GM12865 (cell line): ENCODE data around the gene CCNY.

Source experiments
- DNase-seq: peaks from one replicate; pipeline ENCODE4 v3.0.0; 2010; ENCODE audit warnings: low read depth
- H3K4me3 ChIP-seq: 2 replicates; pipeline ENCODE4 v1.5.1; 2011; ENCODE audit warnings: mild to moderate bottlenecking, low read depth, low read length, control low read depth
- TF ChIP-seq, protein P1 (sequence below): IDR thresholded peaks from 2 replicates; pipeline ENCODE4 v1.5.1; 2011; ENCODE audit warnings: low read length, control low read depth, low read depth, inconsistent platforms; ENCODE audit not compliant: insufficient read depth; ENCODE audit errors: missing control alignments

Gene CCNY

DNA sequence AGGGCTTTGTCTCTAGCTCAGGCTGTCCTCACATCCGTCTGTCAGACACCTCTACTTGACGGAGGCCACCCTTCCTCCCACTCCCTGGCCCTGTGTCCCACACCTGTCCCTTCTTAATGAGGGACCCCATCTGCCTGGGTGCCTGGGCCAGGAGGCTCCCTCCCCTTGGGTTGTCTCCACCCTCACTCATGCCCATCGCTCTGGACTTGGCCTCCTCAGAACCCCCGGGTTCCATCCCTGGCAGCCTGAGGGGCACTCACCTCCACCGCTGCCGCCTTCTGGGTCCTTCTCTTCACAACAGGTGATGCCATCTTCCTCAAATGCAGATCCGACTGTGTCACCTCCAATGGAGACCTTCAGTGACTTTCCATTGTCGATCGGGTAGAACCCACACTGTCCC is 248.6 kb downstream of the CCNY start:
- DNase-seq, result no peak
- H3K4me3 ChIP-seq, result no peak overlapping the region
- TF ChIP-seq, protein P1, sequence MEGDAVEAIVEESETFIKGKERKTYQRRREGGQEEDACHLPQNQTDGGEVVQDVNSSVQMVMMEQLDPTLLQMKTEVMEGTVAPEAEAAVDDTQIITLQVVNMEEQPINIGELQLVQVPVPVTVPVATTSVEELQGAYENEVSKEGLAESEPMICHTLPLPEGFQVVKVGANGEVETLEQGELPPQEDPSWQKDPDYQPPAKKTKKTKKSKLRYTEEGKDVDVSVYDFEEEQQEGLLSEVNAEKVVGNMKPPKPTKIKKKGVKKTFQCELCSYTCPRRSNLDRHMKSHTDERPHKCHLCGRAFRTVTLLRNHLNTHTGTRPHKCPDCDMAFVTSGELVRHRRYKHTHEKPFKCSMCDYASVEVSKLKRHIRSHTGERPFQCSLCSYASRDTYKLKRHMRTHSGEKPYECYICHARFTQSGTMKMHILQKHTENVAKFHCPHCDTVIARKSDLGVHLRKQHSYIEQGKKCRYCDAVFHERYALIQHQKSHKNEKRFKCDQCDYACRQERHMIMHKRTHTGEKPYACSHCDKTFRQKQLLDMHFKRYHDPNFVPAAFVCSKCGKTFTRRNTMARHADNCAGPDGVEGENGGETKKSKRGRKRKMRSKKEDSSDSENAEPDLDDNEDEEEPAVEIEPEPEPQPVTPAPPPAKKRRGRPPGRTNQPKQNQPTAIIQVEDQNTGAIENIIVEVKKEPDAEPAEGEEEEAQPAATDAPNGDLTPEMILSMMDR, result no peak

DNA sequence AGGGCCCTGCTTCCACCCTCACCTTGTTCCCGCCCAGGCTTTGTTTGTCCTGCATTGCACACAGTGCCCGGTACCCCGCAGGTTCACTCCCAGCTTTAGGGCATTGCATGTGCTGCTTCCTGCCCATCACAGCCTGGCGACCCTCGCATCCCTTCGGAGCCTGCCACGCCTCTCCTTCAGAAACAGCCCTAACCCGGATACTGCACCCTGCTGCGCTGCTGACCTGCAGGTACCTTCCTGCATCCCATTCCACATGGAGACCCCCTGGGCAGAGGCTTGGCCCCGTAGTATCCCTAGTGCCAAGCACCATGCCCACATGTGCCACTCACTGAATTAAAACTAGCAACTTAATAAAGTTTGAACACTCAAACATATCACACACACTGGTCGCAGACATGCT is 249.0 kb downstream of the CCNY start:
- no peak for DNase-seq
- TF ChIP-seq, protein P1, result no peak
- no peak overlapping the region for H3K4me3 ChIP-seq

- H3K4me3 ChIP-seq, result no peak overlapping the region
- no peak for DNase-seq
- TF ChIP-seq, protein P1, result no peak
Observed at GRCh38 chr10:35585903-35586535, 249.7 kb downstream of the CCNY start.

- no peak for DNase-seq
- TF ChIP-seq, protein P1, result no peak
- H3K4me3 ChIP-seq, result no peak overlapping the region
Observed at GRCh38 chr10:35588836-35589235, 252.5 kb downstream of the CCNY start.

DNA sequence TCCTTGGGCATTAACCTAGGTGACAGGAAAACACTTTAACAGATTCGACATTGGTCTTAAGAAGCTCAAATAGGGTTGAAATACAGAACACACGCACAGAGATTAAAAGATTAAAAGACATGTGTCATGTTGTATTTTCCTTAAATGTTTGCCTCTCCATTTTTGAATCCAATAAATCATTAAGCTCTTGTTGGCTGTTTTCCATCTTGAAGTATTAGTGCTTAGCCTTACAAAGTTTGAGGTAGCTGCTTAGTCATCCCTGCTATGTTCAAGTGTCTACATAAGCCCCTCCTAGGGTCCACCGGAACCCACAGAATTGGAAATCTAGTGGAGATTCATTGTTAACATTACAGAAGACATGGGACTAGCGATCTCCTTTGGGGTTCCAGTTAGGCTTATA is 256.1 kb downstream of the CCNY start:
- no peak for DNase-seq
- no peak overlapping the region for H3K4me3 ChIP-seq
- TF ChIP-seq, protein P1, result no peak

DNA sequence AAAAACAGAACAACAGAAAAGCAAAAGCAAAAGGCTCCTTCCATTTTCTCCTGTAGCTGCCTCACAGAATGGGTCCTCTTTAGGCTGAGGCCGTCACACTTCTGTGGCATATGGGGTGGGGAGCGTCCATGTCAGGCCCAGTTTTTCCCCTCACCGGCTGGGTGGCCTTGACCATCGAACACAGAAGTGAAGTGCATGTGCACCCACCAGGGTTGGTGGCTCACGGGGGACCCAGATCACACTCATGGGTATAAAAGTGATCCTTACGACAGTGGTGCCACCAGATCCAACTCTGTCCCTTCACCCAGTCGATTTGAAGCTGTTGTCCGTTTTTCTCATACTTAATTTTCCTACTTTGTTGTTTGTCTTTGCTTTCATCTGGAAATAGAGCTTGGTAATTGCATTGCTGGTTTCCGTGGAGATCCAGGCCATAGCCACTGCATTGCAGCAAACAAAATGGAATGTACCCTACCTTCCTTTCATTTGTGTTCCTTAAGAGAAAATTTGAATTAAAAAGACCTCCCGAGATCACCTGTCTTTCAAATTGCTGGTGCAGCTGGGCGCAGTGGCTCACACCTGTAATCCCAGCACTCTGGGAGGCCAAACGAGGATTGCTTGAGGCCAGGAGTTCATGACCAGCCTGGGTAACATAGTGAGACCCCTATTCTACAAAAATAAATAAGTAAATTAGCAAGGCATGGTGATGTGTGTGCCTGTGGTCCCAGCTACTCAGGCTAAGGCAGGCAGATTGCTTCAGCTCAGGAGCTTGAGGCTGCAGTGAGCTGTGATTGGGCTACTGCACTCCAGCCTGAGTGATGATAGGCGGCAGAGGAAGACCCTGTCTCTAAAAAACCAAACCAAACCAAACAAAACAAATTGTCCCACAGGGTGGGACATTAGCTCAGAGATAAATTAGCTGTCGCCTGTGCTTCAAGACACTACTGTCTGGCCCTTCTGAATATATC is 258.1 kb downstream of the CCNY start:
- TF ChIP-seq, protein P1, result no peak
- H3K4me3 ChIP-seq, result no peak overlapping the region
- no peak for DNase-seq

DNA sequence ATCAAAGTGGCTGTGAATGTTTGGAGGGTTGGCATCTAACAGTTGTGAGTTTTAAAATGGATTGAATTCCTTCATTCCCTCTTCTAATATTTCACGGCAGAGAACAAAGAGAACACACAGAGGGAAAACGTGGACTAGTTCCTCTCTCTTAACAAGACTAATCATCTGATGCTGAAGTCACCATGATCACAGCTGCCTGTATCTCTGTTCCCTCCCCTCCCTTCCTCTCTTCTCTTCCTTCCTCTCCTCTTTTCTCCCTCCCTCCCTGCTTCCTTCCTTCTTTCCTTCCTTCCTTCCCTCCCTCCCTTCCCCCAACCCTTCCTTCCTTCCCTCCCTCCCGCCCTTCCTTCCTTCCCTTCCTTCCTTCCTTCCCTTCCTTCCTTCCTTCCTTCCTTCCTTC is 258.8 kb downstream of the CCNY start:
- TF ChIP-seq, protein P1, result no peak
- DNase-seq, result no peak
- no peak overlapping the region for H3K4me3 ChIP-seq
